GM12865 (cell line): ENCODE data around the gene CCDC3.
"Not testable (repeated sequence)": the region's sequence is repeated elsewhere in the genome, so short reads cannot be mapped to it uniquely, and the experiment has no call there.

Source experiments
- DNase-seq: peaks from one replicate; pipeline ENCODE4 v3.0.0; 2010; ENCODE audit warnings: low read depth
- H3K4me3 ChIP-seq: 2 replicates; pipeline ENCODE4 v1.5.1; 2011; ENCODE audit warnings: mild to moderate bottlenecking, low read depth, low read length, control low read depth
- CTCF ChIP-seq: IDR thresholded peaks from 2 replicates; pipeline ENCODE4 v1.5.1; 2011; ENCODE audit warnings: low read length, control low read depth, low read depth, inconsistent platforms; ENCODE audit not compliant: insufficient read depth; ENCODE audit errors: missing control alignments

Gene CCDC3

GRCh38 chr10:13043520-13043919, 42.0 kb upstream of the CCDC3 start:
- no peak for DNase-seq
- TF ChIP-seq CTCF: no peak
- no peak overlapping the region for H3K4me3 ChIP-seq

- TF ChIP-seq CTCF: no peak
- no peak overlapping the region for H3K4me3 ChIP-seq
- DNase-seq: no peak
Observed at GRCh38 chr10:13039761-13040160, 38.2 kb upstream of the CCDC3 start.

GRCh38 chr10:13038391-13038790, 36.9 kb upstream of the CCDC3 start:
- no peak for TF ChIP-seq CTCF
- H3K4me3 ChIP-seq: no peak overlapping the region
- DNase-seq: no peak

- no peak overlapping the region for H3K4me3 ChIP-seq
- TF ChIP-seq CTCF: no peak
- no peak for DNase-seq
Observed at GRCh38 chr10:13037832-13038231, 36.3 kb upstream of the CCDC3 start.

GRCh38 chr10:13036841-13037240, 35.3 kb upstream of the CCDC3 start:
- no peak for TF ChIP-seq CTCF
- no peak overlapping the region for H3K4me3 ChIP-seq
- no peak for DNase-seq

GRCh38 chr10:13035731-13036130, 34.2 kb upstream of the CCDC3 start:
- not testable (repeated sequence) for DNase-seq

GRCh38 chr10:13026873-13027272, 25.4 kb upstream of the CCDC3 start:
- H3K4me3 ChIP-seq: no peak overlapping the region
- TF ChIP-seq CTCF: no peak
- no peak for DNase-seq

More at GRCh38 chr10:13035731-13036130, 34.2 kb upstream of the CCDC3 start:
- not testable (repeated sequence) for H3K4me3 ChIP-seq
